Caco-2 (cell line): ENCODE results near the gene TPM4. TPM values are rescaled to one million over a fixed set of nuclear protein-coding genes. Genes with fewer than 3 reads are reported as not detected.

ENCODE experiments used
- BruUV-seq: library from RNA; stranded (reverse); fragments of 400-500 nt; replicated peaks from 2 replicates; lab custom pipeline; 2021; lab: Mats Ljungman, UMichigan
- CTCF ChIA-PET: fragments of 300-600 bp; sonication (Branson Sonifier 250); formaldehyde crosslinking; loops from one replicate; lab custom pipeline; 2022; ENCODE audit warnings: antibody characterized with exemption; lab: Charles Lee
- POLR2A ChIA-PET: fragments of 300-600 bp; sonication (Branson Sonifier 250); formaldehyde crosslinking; loops from one replicate; lab custom pipeline; 2022; ENCODE audit warnings: antibody characterized with exemption; lab: Charles Lee
- DNase-seq, 2 experiments: peaks; one replicate each; pipeline versions ENCODE4 v3.0.0 to v3.0.0-alpha.2; 2020 to 2022
- H3K27me3 ChIP-seq: replicated peaks from 2 replicates; pipeline ENCODE4 v1.6.0; 2011; ENCODE audit warnings: low read length; ENCODE audit not compliant: control insufficient read depth, insufficient read depth
- H3K36me3 ChIP-seq: 2 replicates; pipeline ENCODE4 v1.5.1; 2011; ENCODE audit warnings: low read length; ENCODE audit not compliant: control insufficient read depth, insufficient read depth
- H3K4me1 ChIP-seq: fragments of 250-450 bp; sonication (Bioruptor Pico); 2 replicates; pipeline ENCODE4 v1.5.1; 2020; ENCODE audit warnings: mild to moderate bottlenecking
- H3K4me3 ChIP-seq: 2 replicates; pipeline ENCODE4 v1.5.1; 2011; ENCODE audit warnings: low read depth, mild to moderate bottlenecking, control low read depth, low read length
- H3K9me3 ChIP-seq: fragments of 250-450 bp; sonication (Bioruptor Pico); 2 replicates; pipeline ENCODE4 v1.5.1; 2020; ENCODE audit warnings: mild to moderate bottlenecking, moderate library complexity
- H3K27ac Mint-ChIP-seq: one replicate; pipeline ENCODE4 v1.8.0; 2022; ENCODE audit warnings: mixed read lengths; ENCODE audit not compliant: unreplicated experiment
- H3K27me3 Mint-ChIP-seq: one replicate; pipeline ENCODE4 v1.8.0; 2022; ENCODE audit warnings: mixed read lengths; ENCODE audit not compliant: insufficient read depth, unreplicated experiment
- H3K36me3 Mint-ChIP-seq: one replicate; pipeline ENCODE4 v1.8.0; 2022; ENCODE audit warnings: mild to moderate bottlenecking, mixed read lengths; ENCODE audit not compliant: insufficient read depth, unreplicated experiment
- H3K4me1 Mint-ChIP-seq: one replicate; pipeline ENCODE4 v1.8.0; 2022; ENCODE audit warnings: low read depth, mixed read lengths; ENCODE audit not compliant: unreplicated experiment
- H3K4me3 Mint-ChIP-seq: one replicate; pipeline ENCODE4 v1.8.0; 2022; ENCODE audit warnings: mild to moderate bottlenecking, moderate library complexity, mixed read lengths; ENCODE audit not compliant: unreplicated experiment
- H3K9me3 Mint-ChIP-seq: one replicate; pipeline ENCODE4 v1.8.0; 2022; ENCODE audit warnings: mixed read lengths; ENCODE audit not compliant: unreplicated experiment
- CTCF ChIP-seq, 2 experiments: fragments of 200-600 bp in 1 of 2; IDR thresholded peaks; 1 replicate in 1 of 2; 2 replicates in 1 of 2; pipeline versions ENCODE4 v1.5.1 to v1.8.0; 2011 to 2022; ENCODE audit warnings: antibody characterized with exemption in 1 of 2, control low read depth in 1 of 2, inconsistent platforms in 1 of 2, low read depth in 1 of 2, low read length in 1 of 2, mild to moderate bottlenecking in 1 of 2, moderate library complexity in 1 of 2; ENCODE audit not compliant: insufficient read depth in 1 of 2, severe bottlenecking in 1 of 2, unreplicated experiment in 1 of 2
- intact Hi-C: fragments of 100-400 bp; cut with micrococcal nuclease; formaldehyde crosslinking; loops from one replicate; pipeline ENCODE4 v1.10.0; 2022; ENCODE audit not compliant: unreplicated experiment
- total RNA-seq: library from RNA; stranded (reverse); gene quantifications from 2 replicates; pipeline ENCODE4 v1.2.3, GENCODE V29; 2022

The TPM4 gene
- total RNA-seq, 1 experiment from 2014 or later: 368 TPM

- H3K9me3 Mint-ChIP-seq: no peaks in the 10 kb centered on the region
- Histone ChIP-seq H3K9me3 (no peaks in the 10 kb centered on the region), H3K27me3 (no peaks in the 10 kb centered on the region), H3K4me3 (no peak overlapping the region), H3K4me1 (peaks cover 46% of the 10 kb centered on the region), H3K36me3 (peaks cover 8% of the 10 kb centered on the region)
- POLR2A ChIA-PET: interaction anchor here (0.5 kb wide), 1 partner anchor 10 kb away, joined by 3 read pairs; no protein-coding TSS in a partner anchor
- no TSS peak for BruUV-seq
- intact Hi-C loops: no loop called here
- H3K27me3 Mint-ChIP-seq: no peaks in the 10 kb centered on the region
- peaks cover 22% of the 10 kb centered on the region for H3K4me1 Mint-ChIP-seq
- peaks cover 100% of the 10 kb centered on the region for H3K36me3 Mint-ChIP-seq
- peak overlapping the region; percentile 91 for H3K27ac Mint-ChIP-seq
- CTCF ChIA-PET: no interaction called here
- H3K4me3 Mint-ChIP-seq: peak overlapping the region; percentile 40
- DNase-seq: no peak
- TF ChIP-seq CTCF (IDR thresholded peaks at IDR 0.05; ENCODE audit: insufficient read depth in 1 of 2, low read depth in 1 of 2, low read length in 1 of 2, severe bottlenecking in 1 of 2, unreplicated experiment in 1 of 2): no peak
Observed at GRCh38 chr19:16087940-16088339, 11.6 kb downstream of the TPM4 start.

GRCh38 chr19:16088351-16089009 lies 12.2 kb downstream of the TPM4 start:
- ChIA-PET CTCF (interaction anchor here (1.4 to 1.7 kb wide), 2 partner anchors 11 to 22 kb away, joined by 3 to 12 read pairs; no protein-coding TSS in a partner anchor), POLR2A (interaction anchor here (0.5 to 0.9 kb wide), 3 partner anchors 10 to 15 kb away, joined by 3 to 8 read pairs (median 3); partner anchors contain the start of gene TPM4)
- BruUV-seq: no TSS peak
- Mint-ChIP-seq H3K4me3 (peak overlapping the region; percentile 43), H3K27me3 (no peaks in the 10 kb centered on the region), H3K4me1 (peaks cover 28% of the 10 kb centered on the region), H3K36me3 (peaks cover 100% of the 10 kb centered on the region), H3K27ac (peak overlapping the region; percentile 91), H3K9me3 (no peaks in the 10 kb centered on the region)
- H3K4me1 ChIP-seq: peaks cover 52% of the 10 kb centered on the region
- peak; percentile 31 to 35 for TF ChIP-seq CTCF (IDR thresholded peaks at IDR 0.05; ENCODE audit: insufficient read depth in 1 of 2, low read depth in 1 of 2, low read length in 1 of 2, severe bottlenecking in 1 of 2, unreplicated experiment in 1 of 2)
- no peaks in the 10 kb centered on the region for H3K27me3 ChIP-seq
- no peak for DNase-seq
- intact Hi-C loops: no loop called here
- no peak overlapping the region for H3K4me3 ChIP-seq
- no peaks in the 10 kb centered on the region for H3K9me3 ChIP-seq
- H3K36me3 ChIP-seq: peaks cover 8% of the 10 kb centered on the region

- no peak for DNase-seq
- peaks cover 32% of the 10 kb centered on the region for H3K4me1 Mint-ChIP-seq
- Histone ChIP-seq H3K27me3 (no peaks in the 10 kb centered on the region), H3K36me3 (peaks cover 6% of the 10 kb centered on the region), H3K9me3 (0 out of 2 replicates have a peak, but pooled peaks cover 3% of the 10 kb centered on the region), H3K4me3 (no peak overlapping the region), H3K4me1 (peaks cover 59% of the 10 kb centered on the region)
- CTCF ChIA-PET: interaction anchor here (0.6 to 1.7 kb wide), 3 partner anchors 11 to 450 kb away, joined by 3 to 12 read pairs (median 3); no protein-coding TSS in a partner anchor
- intact Hi-C loops: no loop called here
- H3K36me3 Mint-ChIP-seq: peaks cover 100% of the 10 kb centered on the region
- peak overlapping the region; percentile 13 for H3K4me3 Mint-ChIP-seq
- no peaks in the 10 kb centered on the region for H3K27me3 Mint-ChIP-seq
- H3K9me3 Mint-ChIP-seq: no peaks in the 10 kb centered on the region
- H3K27ac Mint-ChIP-seq: peak overlapping the region; percentile 91
- no peak for TF ChIP-seq CTCF (IDR thresholded peaks at IDR 0.05; ENCODE audit: insufficient read depth in 1 of 2, low read depth in 1 of 2, low read length in 1 of 2, severe bottlenecking in 1 of 2, unreplicated experiment in 1 of 2)
- BruUV-seq: no TSS peak
- POLR2A ChIA-PET: interaction anchor here (0.6 to 1.0 kb wide), 4 partner anchors 11 to 22 kb away, joined by 3 to 8 read pairs (median 5); partner anchors contain the start of gene TPM4
Observed at GRCh38 chr19:16089010-16089846, 12.9 kb downstream of the TPM4 start.
